Activated naive CD4-positive, alpha-beta T cell treated with anti-CD3 and anti-CD28 coated beads, Interleukin-2, amount 50 U/mL, for 16 hours (primary cell): ENCODE results near the gene SCAPER.
"Not testable (repeated sequence)": the region's sequence is repeated elsewhere in the genome, so short reads cannot be mapped to it uniquely, and the experiment has no call there.

Source experiments
- DNase-seq: peaks from one replicate; pipeline ENCODE4 v3.0.0-alpha.2; 2020

SCAPER gene

DNA sequence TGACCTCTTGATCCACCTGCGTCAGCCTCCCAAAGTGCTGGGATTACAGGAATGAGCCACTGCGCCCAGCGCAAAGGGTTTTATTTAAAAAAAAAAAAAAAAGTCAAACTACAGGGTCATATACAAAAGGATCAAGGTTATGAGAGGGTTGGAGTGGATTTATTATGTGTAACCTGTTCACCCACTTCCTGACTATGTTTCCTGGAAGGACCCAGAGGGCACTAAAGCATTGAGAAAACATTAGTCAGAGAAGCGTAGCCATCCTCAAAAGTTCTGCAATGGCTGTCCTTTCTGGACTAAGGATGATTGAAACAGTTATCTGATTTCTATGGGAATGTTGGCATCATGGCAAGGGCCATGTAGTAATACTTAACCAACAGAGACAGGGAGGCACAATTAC, 7.3 kb upstream of the SCAPER start:
- DNase-seq: no peak

DNA sequence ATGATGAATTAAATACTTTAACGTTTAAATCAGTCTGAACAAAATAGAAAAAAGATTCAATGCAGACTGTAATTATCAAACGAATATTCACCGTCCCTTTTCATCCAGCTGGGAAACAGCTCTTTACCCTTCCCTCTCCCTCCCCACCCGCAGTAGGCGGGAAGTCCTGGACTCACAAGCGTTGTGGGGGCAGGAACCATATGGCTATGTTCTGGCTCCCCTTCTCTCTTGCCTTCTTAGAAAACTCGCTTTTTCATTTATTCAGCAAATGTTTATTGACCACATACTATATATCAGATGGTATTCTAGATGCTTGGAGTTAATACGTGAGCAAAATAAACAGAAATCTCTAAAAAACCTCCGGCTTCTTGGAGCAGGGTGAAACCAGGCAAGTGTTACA, 715 bp upstream of the SCAPER start:
- DNase-seq: no peak

DNA sequence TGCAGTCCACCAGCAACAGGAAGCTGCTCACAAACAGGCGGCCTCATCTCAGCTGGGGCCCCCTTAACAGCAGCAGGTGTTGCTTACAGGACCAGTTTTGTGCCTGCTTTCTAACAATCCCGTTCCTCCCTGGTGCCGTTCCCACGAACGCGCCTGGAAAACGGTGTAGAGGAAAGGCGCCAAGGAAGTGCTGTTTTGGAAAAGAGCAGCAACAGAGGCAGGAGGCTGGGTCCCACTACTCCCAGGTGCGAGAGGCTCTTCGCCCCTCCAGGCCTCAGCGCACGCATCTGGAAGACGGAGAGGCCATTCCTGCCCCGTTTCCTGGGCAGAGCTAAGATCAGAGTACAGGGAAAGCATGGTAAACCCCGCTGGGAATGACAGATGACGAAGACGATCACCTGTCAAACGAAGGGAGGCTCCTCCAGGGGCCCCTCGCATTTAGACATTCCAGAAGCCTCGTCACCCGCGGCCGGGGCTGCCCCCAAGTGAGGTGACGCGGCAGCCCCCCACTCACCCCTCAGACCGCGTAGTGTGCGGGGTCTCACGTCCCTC, 603 bp downstream of the SCAPER start:
- DNase-seq: peak; percentile 21

DNA sequence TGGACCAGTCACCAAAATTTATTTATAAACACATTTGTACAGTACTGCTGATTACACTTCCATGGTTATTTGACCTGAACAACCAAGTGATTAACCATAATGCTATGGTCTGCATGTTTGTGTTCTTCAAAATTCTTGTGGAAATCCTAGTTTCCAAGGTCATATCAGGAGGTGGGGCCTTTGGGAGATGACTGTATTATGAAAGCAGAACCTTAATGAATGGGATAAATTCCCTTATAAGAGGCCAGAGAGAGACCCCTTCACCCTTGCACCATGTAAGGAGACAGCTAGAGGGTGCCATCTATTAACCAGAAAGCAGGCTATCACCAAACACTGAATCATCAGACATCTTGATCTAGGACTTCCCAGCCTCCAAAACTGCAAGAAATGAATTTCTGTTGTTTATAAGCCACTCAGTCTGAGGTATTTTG, 1.9 kb downstream of the SCAPER start:
- DNase-seq: no peak

DNA sequence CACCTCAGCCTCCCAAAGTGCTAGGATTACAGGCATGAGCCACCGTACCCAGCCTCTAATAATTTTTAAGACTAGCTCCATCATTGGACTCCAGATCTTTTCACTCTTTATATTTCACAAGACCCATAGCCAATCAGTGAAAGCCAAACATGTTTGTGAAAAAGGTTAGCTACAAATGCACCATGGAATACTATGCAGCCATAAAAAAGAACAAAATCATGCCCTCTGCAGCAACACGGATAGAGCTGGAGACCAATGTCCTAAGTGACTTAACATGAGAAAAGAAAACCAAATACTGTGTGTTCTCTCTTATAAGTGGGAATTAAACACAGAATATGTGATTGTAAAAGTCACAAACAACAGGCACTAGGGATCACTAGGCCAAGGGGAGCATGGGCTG, 3.2 kb downstream of the SCAPER start:
- DNase-seq: no peak

DNA sequence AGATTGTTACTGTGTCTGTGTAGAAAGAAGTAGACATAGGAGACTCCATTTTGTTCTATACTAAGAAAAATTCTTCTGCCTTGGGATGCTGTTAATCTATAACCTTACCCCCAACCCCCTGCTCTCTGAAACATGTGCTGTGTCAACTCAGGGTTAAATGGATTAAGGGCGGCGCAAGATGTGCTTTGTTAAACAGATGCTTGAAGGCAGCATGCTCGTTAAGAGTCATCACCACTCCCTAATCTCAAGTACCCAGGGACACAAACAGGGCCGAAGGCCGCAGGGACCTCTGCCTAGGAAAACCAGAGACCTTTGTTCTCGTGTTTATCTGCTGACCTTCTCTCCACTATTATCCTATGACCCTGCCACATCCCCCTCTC, 5.2 kb downstream of the SCAPER start:
- DNase-seq: not testable (repeated sequence)

DNA sequence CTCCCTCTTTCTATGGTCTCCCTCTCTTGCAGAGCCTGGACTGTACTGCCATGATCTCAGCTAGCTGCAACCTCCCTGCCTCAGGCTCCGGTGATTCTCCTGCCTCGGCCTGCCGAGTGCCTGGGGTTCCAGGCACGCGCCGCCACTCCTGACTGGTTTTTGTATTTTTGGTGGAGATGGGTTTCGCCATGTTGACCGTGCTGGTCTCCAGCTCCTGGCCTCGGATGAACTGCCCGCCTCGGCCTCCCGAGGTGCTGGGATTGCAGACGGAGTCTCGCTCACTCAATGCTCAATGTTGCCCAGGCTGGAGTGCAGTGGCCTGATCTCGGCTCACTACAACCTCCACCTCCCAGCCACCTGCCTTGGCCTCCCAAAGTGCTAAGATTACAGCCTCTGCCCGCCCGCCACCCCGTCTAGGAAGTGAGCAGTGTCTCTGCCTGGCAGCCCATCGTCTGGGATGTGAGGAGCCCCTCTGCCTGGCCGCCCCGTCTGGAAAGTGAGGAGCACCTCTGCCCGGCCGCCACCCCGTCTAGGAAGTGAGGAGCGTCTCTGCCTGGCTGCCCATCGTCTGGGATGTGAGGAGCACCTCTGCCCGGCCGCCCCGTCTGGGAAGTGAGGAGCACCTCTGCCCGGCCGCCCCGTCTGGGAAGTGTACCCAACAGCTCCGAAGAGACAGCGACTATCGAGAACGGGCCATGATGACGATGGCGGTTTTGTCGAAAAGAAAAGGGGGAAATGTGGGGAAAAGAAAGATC, 5.8 kb downstream of the SCAPER start:
- not testable (repeated sequence) for DNase-seq

DNA sequence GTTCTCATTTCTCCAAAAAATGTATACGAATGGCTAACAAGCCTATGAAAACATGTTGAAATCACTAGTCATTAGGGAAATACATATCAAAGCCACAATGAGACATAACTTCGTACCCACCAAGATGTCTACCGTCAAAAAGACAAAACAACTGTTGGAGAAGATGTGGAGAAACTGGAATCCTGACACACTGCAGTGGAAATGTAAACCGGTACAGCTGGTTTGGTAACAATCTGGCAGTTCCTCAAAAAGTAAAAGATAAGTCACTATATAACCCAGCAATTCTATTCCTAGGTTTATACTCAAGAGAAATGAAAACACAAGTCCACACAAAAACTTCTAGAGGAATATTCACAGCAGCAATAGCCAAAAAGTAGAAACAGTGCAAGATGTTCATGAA, 7.0 kb downstream of the SCAPER start:
- DNase-seq: no peak

DNA sequence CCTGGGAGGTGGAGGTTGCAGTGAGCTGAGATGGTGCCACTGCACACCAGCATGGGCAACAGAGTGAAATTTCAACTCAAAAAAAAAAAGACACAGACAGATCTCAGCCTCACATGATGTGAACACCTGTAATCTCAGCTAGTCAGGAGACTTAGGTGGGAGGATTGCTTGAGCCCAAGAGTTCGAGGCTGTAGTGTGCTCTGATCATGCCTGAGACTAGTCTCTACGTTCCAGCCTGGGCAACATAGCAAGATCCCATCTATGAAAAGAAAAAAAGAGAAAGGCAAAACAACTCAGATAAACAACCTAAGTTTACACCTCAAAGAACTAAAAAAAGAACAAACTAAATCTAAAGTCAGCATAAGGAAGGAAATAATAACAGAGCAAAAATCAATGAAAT, 11.0 kb downstream of the SCAPER start:
- no peak for DNase-seq

DNA sequence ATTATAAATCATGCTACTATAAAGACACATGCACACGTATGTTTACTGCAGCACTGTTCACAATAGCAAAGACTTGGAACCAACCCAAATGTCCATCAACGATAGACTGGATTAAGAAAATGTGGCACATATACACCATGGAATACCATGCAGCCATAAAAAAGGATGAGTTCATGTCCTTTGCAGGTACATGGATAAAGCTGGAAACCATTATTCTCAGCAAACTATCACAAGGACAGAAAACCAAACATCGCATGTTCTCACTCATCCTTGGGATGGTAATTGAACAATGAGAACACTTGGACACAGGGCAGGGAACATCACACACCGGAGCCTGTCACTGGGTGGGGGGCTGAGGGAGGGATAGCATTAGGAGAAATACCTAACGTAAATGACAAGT, 12.3 kb downstream of the SCAPER start:
- not testable (repeated sequence) for DNase-seq

DNA sequence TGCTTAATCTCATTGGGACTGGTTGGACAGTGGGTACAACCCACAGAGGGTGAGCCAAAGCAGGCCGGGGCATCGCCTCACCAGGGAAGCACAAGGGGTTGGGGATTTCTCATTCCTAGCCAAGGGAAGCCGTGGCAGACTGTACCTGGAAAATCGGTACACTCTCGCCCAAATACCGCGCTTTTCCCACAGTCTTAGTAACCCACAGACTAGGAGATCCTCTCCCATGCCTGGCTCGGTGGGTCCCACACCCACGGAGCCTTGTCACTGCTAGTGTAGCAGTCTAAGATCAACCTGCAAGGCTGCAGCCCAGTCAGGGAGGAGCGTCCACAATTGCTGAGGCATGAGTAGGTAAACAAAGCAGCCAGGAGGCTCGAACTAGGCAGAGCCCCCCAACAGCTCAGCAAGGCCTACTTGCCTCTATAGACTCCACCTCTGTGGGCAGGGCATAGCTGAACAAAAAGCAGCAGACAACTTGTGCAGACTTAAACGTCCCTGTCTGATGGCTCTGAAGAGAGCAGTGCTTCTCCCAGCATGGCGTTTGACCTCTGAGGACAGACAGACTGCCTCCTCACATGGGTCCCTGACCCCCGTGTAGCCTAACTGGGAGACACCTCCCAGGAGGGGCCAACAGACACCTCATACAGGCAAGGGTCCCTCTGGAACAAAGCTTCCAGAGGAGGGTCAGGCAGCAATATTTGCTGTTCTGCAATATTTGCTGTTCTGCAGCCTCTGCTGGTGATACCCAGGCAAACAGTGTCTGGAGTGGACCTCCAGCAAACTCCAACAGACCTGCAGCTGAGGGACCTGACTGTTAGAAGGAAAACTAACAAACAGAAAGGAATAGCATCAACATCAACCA, 17.6 kb downstream of the SCAPER start:
- not testable (repeated sequence) for DNase-seq

DNA sequence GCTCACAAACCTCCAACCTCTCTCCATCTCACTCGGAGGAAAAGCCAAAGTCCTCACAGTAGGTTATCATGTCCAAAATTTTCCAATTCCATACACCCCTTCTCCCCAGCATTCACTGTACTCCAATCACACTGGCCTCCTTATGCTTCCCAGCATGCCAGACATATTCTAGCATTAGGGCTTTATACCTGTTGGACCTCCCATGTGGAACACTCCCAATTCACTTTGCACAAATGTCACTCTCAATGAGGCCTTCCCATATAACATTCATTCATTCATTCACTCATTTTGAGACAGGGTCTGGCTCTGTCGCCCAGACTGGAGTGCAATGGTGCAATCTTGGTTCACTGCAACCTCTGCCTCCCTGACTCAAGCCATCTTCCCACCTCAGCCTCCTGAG, 19.9 kb downstream of the SCAPER start:
- no peak for DNase-seq

DNA sequence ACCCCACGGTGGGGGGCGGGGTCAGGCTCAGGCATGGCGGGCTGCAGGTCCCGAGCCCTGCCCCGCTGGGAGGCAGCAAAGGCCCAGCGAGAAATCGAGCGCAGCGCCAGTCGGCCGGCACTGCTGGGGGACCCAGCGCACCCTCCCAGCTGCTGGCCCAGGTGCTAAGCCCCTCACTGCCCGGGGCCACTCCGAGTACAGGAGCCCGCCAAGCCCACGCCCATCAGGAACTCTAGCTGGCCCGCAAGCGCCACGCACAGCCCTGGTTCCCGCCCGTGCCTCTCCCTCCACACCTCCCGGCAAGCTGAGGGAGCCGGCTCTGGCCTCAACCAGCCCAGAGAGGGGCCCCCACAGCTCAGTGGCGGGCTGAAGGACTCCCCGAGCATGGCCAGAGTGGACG, 29.2 kb downstream of the SCAPER start:
- no peak for DNase-seq

DNA sequence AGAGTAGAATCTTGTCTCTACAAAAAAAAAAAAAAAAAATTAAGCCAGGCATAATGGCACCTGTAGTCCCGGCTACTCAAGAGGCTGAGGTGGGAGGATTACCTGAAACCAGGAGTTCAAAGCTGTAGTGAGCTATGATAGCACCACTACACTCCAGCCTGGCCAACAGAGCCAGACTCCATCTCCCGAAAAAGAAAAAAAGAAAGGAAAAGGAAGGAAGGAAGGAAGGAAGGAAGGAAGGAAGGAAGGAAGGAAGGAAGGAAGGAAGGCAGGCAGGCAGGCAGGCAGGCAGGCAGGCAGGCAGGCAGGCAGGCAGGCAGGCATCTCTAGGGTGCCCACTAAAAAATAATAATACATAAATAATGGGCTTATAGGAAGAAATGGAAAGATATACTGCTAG, 32.1 kb downstream of the SCAPER start:
- DNase-seq: not testable (repeated sequence)

DNA sequence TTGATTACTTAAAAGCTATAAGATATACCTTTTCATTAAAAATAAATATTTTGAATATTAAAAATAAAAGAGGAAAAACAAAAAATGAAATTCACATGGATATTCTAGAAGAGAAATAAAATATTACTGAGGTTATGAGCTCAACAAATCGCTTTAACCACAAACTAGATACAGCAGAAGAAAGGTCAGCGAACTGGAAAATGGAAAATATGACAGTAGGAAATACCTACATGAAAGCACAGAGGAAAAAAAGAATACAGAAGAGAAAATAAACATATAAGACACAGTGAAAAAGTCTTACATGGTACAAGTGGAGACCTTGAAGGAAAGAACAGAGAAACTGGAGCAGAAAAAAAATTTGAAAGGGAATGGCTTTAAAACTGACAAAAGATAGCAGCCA, 33.2 kb downstream of the SCAPER start:
- DNase-seq: no peak

DNA sequence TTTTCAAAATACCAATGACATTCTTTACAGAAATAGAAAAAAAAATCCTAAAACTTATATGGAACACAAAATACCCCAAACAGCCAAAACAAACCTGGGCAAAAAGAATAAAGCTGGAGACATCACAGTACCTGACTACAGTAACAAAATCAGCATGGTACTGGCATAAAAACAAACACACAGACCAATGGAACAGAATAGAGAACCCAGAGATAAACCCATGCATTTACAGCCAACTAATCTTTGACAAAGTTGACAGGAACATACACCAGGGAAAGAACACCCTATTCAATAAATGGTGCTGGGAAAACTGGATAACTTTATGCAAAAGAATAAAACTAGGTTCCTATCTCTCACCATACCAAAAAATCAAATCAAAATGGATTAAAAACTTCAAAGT, 36.4 kb downstream of the SCAPER start:
- no peak for DNase-seq

DNA sequence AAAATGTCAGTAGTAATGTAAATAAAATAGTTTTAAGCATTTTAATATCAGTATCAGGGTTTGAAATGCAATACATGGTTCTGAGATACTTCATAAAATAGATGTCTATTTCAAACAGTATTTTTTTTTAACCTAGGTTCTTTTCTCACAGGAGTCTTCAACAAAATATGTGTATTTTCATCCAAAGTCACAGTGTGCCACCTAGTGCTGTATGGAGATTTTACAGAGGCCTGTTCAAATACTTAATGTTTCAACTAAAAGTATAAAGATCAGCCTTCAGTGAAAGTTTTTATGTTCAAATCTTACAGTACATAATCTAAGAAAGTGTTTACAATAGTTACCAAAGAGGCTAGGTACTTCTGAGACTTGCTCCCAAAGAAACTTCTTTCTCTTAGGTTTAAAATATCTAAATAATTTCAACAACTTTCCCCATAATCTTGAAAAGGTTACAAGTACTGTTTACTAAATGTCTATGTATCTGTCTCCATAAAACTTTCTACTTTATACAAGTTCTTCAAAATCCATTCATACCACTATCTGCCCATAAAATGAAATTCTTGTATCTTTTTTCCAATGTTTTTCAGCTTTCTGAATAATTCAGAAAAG, 38.3 kb downstream of the SCAPER start:
- DNase-seq: no peak

DNA sequence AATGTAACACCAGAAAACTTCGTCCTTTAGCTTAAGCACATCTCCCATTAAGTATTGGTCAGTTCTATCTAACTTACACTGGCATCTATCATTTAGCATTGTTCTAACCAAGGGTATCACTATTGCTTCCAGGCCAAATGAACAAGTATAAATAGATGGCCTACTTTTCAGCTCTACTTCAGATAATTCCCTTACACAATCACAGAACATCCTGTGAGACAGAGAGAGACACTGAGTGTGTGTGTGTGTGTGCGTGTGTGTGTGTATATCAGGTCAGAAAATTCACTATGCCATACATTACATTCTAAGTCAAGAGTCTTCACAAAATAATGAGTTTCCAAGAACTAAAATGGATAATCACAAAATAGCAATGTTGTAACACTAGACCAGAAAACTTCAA, 39.1 kb downstream of the SCAPER start:
- no peak for DNase-seq

DNA sequence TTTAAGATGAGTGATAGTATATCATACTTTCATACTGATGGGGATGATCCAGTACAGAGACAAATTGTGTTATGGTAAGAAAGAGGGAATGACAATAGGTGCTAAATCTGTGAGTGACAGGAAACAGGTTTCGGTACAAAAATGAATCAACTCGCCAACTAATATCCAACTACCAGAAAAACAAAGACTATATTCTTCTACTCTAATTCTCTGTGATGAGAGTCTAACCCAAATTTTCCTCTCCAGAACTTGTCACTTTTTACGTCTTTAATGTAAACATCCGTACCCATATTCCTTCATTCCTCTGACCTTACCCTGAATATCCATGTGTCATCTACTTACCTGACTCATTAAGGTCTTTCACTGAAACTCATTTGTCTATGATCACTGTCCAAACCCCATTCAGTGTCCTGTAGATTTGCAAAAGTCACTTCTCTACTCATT, 39.6 kb downstream of the SCAPER start:
- DNase-seq: no peak

DNA sequence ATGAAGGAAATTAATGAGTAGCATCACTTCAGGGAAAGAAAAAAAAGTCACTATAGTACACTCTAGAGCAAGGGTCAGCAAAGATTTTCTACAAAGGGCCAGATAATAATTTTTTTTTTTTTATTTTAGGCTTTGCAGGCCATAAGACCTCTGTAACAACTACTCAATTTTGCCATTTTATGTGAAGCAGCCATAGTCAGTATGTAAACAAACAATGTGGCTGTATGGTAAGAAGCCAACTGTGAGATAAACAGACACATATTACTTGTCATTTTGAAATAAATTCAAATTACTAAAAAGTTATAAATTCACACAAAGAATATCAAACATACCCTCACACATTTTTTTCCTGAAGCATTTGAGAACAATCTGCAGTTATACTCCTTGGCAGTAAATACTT, 40.6 kb downstream of the SCAPER start:
- DNase-seq: no peak

DNA sequence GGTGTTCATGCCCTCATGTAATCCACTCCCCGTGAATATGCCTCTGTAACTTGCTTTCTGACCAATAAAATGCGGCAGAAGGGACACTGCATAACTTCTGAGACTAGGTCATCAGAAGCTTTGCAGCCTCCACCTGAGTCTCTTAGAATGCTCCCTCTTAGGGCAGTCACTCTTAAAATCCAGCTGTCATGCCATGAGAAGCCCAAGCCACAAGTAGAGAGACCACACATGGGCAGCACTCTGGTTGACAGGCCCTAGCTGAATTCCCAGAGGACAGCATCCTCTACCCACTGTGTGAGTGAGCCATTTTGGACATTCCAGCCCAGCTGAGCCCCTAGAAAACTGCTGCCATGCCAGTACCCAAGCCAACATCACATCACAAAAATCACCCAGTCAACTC, 41.4 kb downstream of the SCAPER start:
- no peak for DNase-seq

DNA sequence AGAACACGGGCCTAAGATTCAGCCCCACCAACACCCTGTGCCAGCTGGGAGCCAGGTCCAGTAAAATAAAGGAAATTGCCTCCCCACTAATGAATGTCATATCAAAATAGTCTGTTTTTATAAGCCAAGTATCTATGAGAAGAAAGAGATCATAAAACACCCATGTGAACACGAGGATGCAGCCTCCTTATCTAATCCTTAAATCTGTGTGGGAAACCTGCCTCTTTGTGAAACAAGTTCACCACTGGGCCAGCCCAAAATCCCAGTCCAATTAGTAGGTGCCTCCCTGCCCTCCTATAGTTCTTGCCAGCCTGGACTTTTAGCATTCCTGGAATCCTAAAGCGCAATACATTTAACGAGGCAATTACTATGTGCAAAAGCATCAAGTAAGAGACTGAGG, 42.0 kb downstream of the SCAPER start:
- no peak for DNase-seq

DNA sequence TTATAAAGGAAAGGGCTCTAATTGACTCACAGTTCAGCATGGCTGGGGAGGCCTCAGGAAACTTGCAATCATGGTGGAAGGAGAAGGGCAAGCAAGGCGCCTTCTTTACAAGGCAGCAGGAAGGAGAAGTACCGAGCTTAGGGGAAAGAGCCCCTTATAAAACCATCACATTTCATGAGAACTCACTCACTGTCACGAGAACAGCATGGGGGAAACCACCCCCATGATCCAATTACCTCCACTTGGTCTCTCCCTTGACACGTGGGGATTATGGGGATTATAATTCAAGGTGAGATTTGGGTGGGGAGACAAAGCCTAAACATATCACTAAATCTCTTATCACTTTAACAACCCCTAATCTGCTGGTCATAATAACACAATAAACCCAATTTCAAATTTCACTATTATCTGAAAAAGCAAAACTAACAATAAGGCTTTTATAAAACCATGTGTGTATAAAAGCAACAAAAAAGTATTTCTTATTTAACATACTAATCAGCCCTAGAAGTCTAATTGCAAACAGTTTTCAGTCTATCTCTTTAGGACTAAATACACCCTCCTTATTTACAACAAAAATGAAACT, 43.2 kb downstream of the SCAPER start:
- no peak for DNase-seq
